PFSK-1 (cell line): Measurements from ENCODE around the gene USP48.

ENCODE experiments used
- POLR2AphosphoS5 ChIP-seq: IDR thresholded peaks from 2 replicates; pipeline ENCODE4 v1.6.1; 2012; ENCODE audit warnings: low read depth, mild to moderate bottlenecking, control low read depth, low read length, moderate library complexity
- SIN3A ChIP-seq: IDR thresholded peaks from 2 replicates; pipeline ENCODE4 v1.6.1; 2012; ENCODE audit warnings: mild to moderate bottlenecking, low read length, moderate library complexity, borderline replicate concordance; ENCODE audit not compliant: insufficient read depth
- TAF1 ChIP-seq: IDR thresholded peaks from 2 replicates; pipeline ENCODE4 v1.6.1; 2012; ENCODE audit warnings: low read length, control low read depth, borderline replicate concordance; ENCODE audit not compliant: insufficient read depth
- TF ChIP-seq, protein P1 (sequence below), 2 experiments: IDR thresholded peaks; 2 replicates each; pipeline versions ENCODE4 v1.6.1 to v1.8.0; 2011 to 2012; ENCODE audit warnings: low read depth in 2 of 2, low read length in 2 of 2, control low read depth in 1 of 2, inconsistent platforms in 1 of 2, mild to moderate bottlenecking in 1 of 2, moderate library complexity in 1 of 2; ENCODE audit not compliant: insufficient read depth in 1 of 2

DNA sequence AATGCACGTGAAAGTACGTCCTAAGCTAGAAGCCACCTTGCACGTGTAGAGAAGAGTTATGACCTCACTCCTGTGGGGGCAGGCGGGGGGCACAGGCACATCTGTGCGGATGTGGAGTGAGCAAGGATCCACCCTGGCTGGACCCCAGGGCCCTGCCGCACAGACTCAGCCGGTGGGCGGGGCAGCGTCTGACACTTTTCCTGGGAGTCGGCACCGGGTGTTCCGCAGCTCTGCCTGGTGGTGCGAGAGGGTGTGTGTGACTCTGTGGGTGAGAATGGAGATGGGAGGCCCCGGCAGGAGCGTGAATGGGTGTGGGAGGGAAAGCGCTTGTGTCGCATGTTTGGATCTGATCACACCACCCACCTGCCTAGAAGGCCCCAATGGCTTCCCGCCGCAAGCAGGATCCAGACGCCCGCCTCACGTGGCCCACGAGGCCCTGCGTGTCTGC lies 143.3 kb downstream of the USP48 start:
- TF ChIP-seq TAF1 = no peak
- TF ChIP-seq POLR2AphosphoS5 = no peak
- TF ChIP-seq, protein P1, sequence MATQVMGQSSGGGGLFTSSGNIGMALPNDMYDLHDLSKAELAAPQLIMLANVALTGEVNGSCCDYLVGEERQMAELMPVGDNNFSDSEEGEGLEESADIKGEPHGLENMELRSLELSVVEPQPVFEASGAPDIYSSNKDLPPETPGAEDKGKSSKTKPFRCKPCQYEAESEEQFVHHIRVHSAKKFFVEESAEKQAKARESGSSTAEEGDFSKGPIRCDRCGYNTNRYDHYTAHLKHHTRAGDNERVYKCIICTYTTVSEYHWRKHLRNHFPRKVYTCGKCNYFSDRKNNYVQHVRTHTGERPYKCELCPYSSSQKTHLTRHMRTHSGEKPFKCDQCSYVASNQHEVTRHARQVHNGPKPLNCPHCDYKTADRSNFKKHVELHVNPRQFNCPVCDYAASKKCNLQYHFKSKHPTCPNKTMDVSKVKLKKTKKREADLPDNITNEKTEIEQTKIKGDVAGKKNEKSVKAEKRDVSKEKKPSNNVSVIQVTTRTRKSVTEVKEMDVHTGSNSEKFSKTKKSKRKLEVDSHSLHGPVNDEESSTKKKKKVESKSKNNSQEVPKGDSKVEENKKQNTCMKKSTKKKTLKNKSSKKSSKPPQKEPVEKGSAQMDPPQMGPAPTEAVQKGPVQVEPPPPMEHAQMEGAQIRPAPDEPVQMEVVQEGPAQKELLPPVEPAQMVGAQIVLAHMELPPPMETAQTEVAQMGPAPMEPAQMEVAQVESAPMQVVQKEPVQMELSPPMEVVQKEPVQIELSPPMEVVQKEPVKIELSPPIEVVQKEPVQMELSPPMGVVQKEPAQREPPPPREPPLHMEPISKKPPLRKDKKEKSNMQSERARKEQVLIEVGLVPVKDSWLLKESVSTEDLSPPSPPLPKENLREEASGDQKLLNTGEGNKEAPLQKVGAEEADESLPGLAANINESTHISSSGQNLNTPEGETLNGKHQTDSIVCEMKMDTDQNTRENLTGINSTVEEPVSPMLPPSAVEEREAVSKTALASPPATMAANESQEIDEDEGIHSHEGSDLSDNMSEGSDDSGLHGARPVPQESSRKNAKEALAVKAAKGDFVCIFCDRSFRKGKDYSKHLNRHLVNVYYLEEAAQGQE (IDR thresholded peaks at IDR 0.05; ENCODE audit: insufficient read depth in 1 of 2, low read depth in 2 of 2, low read length in 2 of 2) = no peak
- no peak for TF ChIP-seq SIN3A
